HG02623 (cell line): ENCODE measurements around the gene MAPK4.

Experiments
- ATAC-seq: cut with Tn5 transposase; IDR thresholded peaks from one replicate; pipeline ENCODE4 v1.9.1; 2021; ENCODE audit warnings: moderate library complexity; ENCODE audit not compliant: unreplicated experiment

MAPK4 gene

GRCh38 chr18:50622320-50622719 is 62.4 kb downstream of the MAPK4 start:
- ATAC-seq, result no peak

- no peak for ATAC-seq
Measured at GRCh38 chr18:50622865-50623393, 63.0 kb downstream of the MAPK4 start.

- no peak for ATAC-seq
Measured at GRCh38 chr18:50623694-50624352, 63.9 kb downstream of the MAPK4 start.

- ATAC-seq, result no peak
Measured at GRCh38 chr18:50624981-50625380, 65.1 kb downstream of the MAPK4 start.

GRCh38 chr18:50626317-50626716 is 66.4 kb downstream of the MAPK4 start:
- ATAC-seq, result no peak

GRCh38 chr18:50627594-50628532 is 68.0 kb downstream of the MAPK4 start:
- ATAC-seq, result no peak

- no peak for ATAC-seq
Measured at GRCh38 chr18:50628533-50628905, 68.6 kb downstream of the MAPK4 start.

GRCh38 chr18:50629148-50629631 is 69.3 kb downstream of the MAPK4 start:
- ATAC-seq, result no peak

- ATAC-seq, result no peak
Measured at GRCh38 chr18:50630895-50631294, 71.0 kb downstream of the MAPK4 start.

- ATAC-seq, result no peak
Measured at GRCh38 chr18:50632895-50633515, 73.1 kb downstream of the MAPK4 start.

- no peak for ATAC-seq
Measured at GRCh38 chr18:50633992-50634391, 74.1 kb downstream of the MAPK4 start.

GRCh38 chr18:50636366-50637057 is 76.6 kb downstream of the MAPK4 start:
- no peak for ATAC-seq

GRCh38 chr18:50638016-50638883 is 78.4 kb downstream of the MAPK4 start:
- no peak for ATAC-seq

GRCh38 chr18:50638884-50639420 is 79.1 kb downstream of the MAPK4 start:
- ATAC-seq, result no peak

- no peak for ATAC-seq
Measured at GRCh38 chr18:50639711-50640110, 79.8 kb downstream of the MAPK4 start.

- ATAC-seq, result no peak
Measured at GRCh38 chr18:50642439-50642838, 82.6 kb downstream of the MAPK4 start.

GRCh38 chr18:50644146-50644545 is 84.3 kb downstream of the MAPK4 start:
- ATAC-seq, result no peak

- no peak for ATAC-seq
Measured at GRCh38 chr18:50644807-50645206, 84.9 kb downstream of the MAPK4 start.

GRCh38 chr18:50647237-50647636 is 87.3 kb downstream of the MAPK4 start:
- ATAC-seq, result no peak

- no peak for ATAC-seq
Measured at GRCh38 chr18:50647792-50648191, 87.9 kb downstream of the MAPK4 start.
